ENCODE results near the gene AGFG2.

AGFG2 gene

GRCh38 chr7:100577103-100577502 is 38.1 kb downstream of the AGFG2 start:
- CTCF ChIA-PET = interaction anchor here (0.8 kb wide), 1 partner anchor 108 kb away, joined by 3 read pairs; no protein-coding TSS in a partner anchor

GRCh38 chr7:100577507-100577906 is 38.5 kb downstream of the AGFG2 start:
- H3K27ac ChIP-seq (ENCODE audit: extremely low read depth, low read depth, low read length) = no peak overlapping the region
- no peak overlapping the region for H3K4me3 ChIP-seq (ENCODE audit: low read depth, low read length)
- ChIA-PET CTCF (interaction anchor here (0.8 to 0.9 kb wide), 2 partner anchors 11 to 108 kb away, joined by 3 read pairs; no protein-coding TSS in a partner anchor), POLR2A (interaction anchor here (1.2 kb wide), 2 partner anchors 9 to 95 kb away, joined by 3 to 7 read pairs; partner anchors contain the start of genes FBXO24 and LRCH4)
- H3K36me3 ChIP-seq (ENCODE audit: control insufficient read depth in 2 of 2, insufficient read depth in 1 of 2, low read length in 2 of 2) = peaks cover 6 to 57% of the 10 kb centered on the region in 2 experiments; a peak in 2 of 3 replicates
- TF ChIP-seq ZSCAN23 (tag by site-specific recombination; IDR thresholded peaks at IDR 0.05) = no peak
- no peak for TF ChIP-seq GFI1B (tag by site-specific recombination; IDR thresholded peaks at IDR 0.05)
- TF ChIP-seq ZSCAN18 (tag by site-specific recombination; IDR thresholded peaks at IDR 0.05) = no peak
- no peak for TF ChIP-seq ZNF76 (tag by site-specific recombination; IDR thresholded peaks at IDR 0.05; ENCODE audit: borderline replicate concordance, low read depth)
- 0 out of 2 replicates have a peak, but pooled peaks have one; percentile 16 for TF ChIP-seq SCRT2 (tag by site-specific recombination; IDR thresholded peaks at IDR 0.05)
- no peak for TF ChIP-seq ZNF121 (tag by site-specific recombination; IDR thresholded peaks at IDR 0.05)
- H3K4me1 ChIP-seq (ENCODE audit: control insufficient read depth, insufficient read depth, low read length) = no peaks in the 10 kb centered on the region
- no peaks in the 10 kb centered on the region for H3K9me3 ChIP-seq (ENCODE audit: control insufficient read depth, insufficient read depth, low read depth, low read length)

More at GRCh38 chr7:100577103-100577502, 38.1 kb downstream of the AGFG2 start:
- Histone ChIP-seq H3K4me1 (ENCODE audit: control insufficient read depth, insufficient read depth, low read length) (no peaks in the 10 kb centered on the region), H3K27ac (ENCODE audit: extremely low read depth, low read depth, low read length) (no peak overlapping the region), H3K9me3 (ENCODE audit: control insufficient read depth, insufficient read depth, low read depth, low read length) (no peaks in the 10 kb centered on the region), H3K36me3 (ENCODE audit: control insufficient read depth in 2 of 2, insufficient read depth in 1 of 2, low read length in 2 of 2) (peaks cover 6 to 54% of the 10 kb centered on the region in 2 experiments; a peak in 2 of 3 replicates), H3K4me3 (ENCODE audit: low read depth, low read length) (no peak overlapping the region)
- POLR2A ChIA-PET = interaction anchor here (1.2 to 1.4 kb wide), 3 partner anchors 9 to 96 kb away, joined by 3 to 7 read pairs (median 6); partner anchors contain the start of genes FBXO24 and LRCH4
- TF ChIP-seq ZBTB6 (tag by site-specific recombination; IDR thresholded peaks at IDR 0.05) = no peak
- TF ChIP-seq ZNF610 (tag by site-specific recombination; IDR thresholded peaks at IDR 0.05; ENCODE audit: borderline replicate concordance) = no peak
- TF ChIP-seq ZNF704 (tag by site-specific recombination; IDR thresholded peaks at IDR 0.05) = no peak
- TF ChIP-seq ZXDB (tag by site-specific recombination; IDR thresholded peaks at IDR 0.05) = no peak
- TF ChIP-seq ZNF561 (tag by site-specific recombination; IDR thresholded peaks at IDR 0.05; ENCODE audit: borderline replicate concordance) = no peak
- TF ChIP-seq ZNF175 (tag by site-specific recombination; IDR thresholded peaks at IDR 0.05) = no peak
- no peak for TF ChIP-seq ZNF514 (tag by site-specific recombination; IDR thresholded peaks at IDR 0.05)
- TF ChIP-seq PRDM1 (tag by site-specific recombination; IDR thresholded peaks at IDR 0.05) = no peak
- TF ChIP-seq INSM2 (tag by site-specific recombination; IDR thresholded peaks at IDR 0.05) = no peak
- TF ChIP-seq ZNF211 (tag by site-specific recombination; IDR thresholded peaks at IDR 0.05; ENCODE audit: low read depth) = no peak
- no peak for TF ChIP-seq ZNF626 (tag by site-specific recombination; IDR thresholded peaks at IDR 0.05)
- TF ChIP-seq ZNF324 (tag by site-specific recombination; IDR thresholded peaks at IDR 0.05) = no peak
- no peak for TF ChIP-seq ZNF701 (tag by site-specific recombination; IDR thresholded peaks at IDR 0.05)
- no peak for TF ChIP-seq ZNF501 (tag by site-specific recombination; IDR thresholded peaks at IDR 0.05)
- TF ChIP-seq SCRT1 (tag by site-specific recombination; IDR thresholded peaks at IDR 0.05; ENCODE audit: borderline replicate concordance) = no peak
- TF ChIP-seq KLF16 (tag by site-specific recombination; IDR thresholded peaks at IDR 0.05) = no peak
- TF ChIP-seq ZBTB1 (tag by site-specific recombination; IDR thresholded peaks at IDR 0.05) = no peak
- no peak for TF ChIP-seq ZNF544 (tag by site-specific recombination; IDR thresholded peaks at IDR 0.05)
- TF ChIP-seq OVOL3 (tag by site-specific recombination; IDR thresholded peaks at IDR 0.05) = no peak
